ENCODE data around the gene TCP1.
"Not testable (repeated sequence)": the region's sequence is repeated elsewhere in the genome, so short reads cannot be mapped to it uniquely, and the experiment has no call there.

TCP1 gene

DNA sequence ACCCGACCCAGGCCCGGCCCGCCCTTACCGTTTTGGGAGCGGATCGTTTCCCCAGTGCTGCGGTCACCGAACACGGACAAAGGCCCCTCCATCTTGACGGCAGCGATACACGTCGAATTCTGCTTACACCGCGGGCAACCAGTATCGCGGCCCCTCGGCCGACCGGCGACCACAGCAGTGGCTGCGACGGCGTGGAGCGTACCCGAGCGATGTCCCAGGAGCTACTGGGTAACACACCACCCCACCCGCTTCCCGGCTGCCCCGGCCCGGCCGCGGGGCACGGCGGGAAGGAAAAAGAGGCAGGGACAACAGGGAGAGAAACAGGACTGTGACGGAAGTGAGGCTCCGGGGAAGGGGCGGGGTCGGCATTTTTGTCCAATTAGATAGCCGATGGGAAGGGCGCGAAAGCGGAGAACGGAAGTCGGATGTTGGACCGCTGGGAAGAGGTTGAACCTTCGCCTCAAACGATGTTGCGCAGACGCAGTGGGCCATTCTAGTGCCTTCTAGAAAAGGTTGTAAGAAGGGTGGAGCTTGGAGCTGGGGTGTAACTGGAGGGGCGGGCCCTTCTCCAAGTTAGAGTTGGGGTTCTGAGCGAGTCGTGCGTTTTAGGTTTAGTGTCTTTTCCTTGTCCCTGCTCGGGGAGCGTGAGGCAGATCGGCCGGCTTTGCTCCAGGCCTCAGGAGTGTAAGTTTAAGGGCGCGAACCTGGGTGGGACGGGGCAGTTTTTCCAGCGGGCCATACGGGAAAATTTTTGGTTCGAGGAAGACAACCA lies at the start of gene TCP1:
Gene TCP1 (minus strand): TSS at position 226 of the 772 bp plus-strand sequence. CDS start 134 bp downstream, at position 92.
- peak; percentile 96 to 98 for DNase-seq (ENCODE audit: low read depth in 2 of 2)

GRCh38 chr6:159838020-159838744 lies 48.8 kb upstream of the TCP1 start:
- DNase-seq (ENCODE audit: low read depth in 2 of 2) = no peak

DNA sequence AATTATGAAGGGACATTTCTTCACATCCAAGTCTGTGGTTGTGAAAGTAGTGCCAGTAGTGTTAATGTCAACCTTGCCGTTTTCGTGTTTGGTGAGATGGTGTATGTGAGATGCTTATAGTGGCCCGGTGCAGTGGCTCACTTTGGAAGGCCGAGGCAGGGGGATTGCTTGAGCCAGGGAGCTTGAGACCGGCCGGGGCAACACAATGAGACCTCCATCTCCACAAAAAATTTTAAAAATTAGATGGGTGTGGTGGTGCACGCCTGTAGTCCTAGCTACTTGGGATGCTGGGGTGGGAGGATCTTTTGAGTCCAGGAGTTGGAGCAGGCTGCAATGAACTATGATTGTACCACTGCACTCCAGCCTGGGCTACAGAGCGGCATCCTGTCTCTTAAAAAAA lies 48.1 kb upstream of the TCP1 start:
- DNase-seq (ENCODE audit: low read depth in 2 of 2) = no peak

DNA sequence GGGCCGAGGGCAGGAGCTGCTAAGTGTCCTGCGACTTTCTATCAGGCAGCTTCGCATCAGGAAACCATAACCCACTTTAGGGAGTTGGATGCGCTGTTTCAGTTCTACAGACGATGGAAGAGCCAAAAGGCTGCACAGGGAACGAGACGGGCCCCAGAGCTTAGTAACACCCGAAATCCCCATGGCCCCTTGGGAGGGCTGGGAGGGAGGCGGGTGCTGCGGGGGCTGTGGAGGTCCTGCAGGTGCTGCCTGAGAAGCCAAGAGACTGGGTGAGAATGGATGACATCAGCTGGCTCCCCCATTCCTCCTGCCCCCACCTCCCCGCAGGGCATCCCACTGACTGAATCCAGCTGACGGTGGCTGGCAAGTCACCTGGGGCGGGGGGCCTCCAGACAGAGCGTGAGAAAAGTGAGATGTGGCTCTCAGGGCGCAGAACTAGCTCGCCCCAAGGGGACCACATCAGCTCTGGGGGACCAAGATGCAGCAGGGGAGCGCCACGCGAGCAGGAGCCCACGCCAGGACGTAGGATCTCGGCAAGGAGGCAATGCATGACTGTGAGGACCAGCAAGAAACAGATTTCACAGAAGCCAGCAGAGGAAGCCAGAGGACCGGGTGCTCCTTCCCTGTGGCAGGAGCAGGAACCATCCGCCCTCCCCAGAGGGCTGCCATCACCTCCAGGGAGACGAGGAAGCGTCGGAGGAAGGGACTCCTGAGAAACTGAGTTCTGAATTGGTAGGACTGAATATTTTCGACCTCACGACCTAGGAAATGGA lies 47.5 kb upstream of the TCP1 start:
- DNase-seq (ENCODE audit: low read depth in 2 of 2) = no peak

DNA sequence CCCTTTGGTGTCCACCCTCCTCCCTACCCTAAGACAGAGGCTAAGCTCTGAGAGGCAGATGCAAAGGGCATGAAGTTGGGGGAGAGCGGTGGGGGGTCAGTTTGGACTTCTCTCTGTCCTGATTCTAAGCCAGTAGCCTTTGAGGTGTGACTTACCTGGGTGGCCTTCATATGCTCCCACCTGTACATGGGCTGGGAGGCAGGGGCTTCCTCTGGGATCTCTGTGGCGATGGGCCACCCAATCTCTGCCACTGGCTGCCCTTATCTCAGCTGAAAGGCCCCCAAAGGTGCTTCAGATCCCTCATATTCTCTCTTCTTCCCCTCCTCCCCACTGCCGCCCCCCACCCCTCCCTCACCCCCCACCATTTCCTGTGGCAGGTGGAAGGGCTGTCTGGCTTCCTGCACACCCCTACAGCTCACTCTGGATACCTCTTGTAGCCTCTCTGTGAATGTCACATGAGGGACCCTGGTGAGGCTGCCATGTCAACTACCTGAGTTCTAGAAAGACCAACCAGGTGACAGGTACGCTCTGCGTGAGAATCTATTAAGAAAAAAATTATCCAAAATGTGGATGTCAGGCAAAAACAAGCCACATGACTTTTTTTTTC lies 44.7 kb upstream of the TCP1 start:
- no peak for DNase-seq (ENCODE audit: low read depth in 2 of 2)

- no peak for DNase-seq (ENCODE audit: low read depth in 2 of 2)
Measured at GRCh38 chr6:159833556-159833955, 44.2 kb upstream of the TCP1 start.

GRCh38 chr6:159832946-159833345 lies 43.5 kb upstream of the TCP1 start:
- DNase-seq (ENCODE audit: low read depth in 2 of 2) = no peak

GRCh38 chr6:159831373-159831679 lies 41.9 kb upstream of the TCP1 start:
- no peak for DNase-seq (ENCODE audit: low read depth in 2 of 2)

DNA sequence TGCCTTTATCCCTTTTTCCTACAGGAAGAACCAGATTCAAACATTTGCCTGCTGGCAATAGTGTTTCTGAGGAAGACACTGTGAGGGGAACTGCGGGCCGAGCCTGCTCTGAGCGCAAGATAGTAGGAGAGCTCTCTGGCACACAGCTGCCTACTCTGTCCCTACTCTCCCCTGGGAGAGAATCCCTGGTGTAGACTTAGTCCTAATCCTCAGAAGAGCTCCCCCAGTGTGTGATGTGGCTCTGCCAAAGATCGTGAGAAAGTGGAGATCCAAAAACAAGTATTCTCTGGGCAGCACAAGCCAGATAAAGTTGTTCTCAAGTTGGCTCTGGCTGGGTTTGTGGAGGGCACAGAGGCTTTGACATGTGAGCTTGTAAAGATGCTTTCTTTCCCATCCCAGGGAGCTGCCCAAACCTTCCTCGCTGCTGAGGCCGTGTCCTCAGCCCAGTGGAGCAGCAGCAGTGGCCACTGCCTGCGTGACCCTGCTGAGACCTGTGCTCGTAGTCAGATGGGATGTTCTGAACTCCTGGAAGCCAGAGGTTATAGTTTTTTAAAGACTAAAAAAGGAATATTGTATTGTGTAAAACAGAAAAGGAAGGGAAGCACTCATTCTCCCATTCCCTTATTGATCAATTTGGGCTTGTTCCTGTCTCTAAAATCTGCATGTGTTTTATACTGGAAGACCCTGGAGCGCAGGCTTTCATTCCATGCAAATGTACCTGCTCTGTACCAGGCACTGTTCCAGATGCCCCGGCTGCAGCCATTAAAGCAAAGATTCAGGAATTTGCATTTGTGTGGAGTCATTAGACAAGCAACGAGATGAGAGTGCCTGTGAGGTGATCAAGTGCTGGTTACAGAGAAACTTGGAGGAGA lies 41.3 kb upstream of the TCP1 start:
- no peak for DNase-seq (ENCODE audit: low read depth in 2 of 2)

GRCh38 chr6:159829526-159829925 lies 40.1 kb upstream of the TCP1 start:
- DNase-seq (ENCODE audit: low read depth in 2 of 2) = no peak

GRCh38 chr6:159828074-159828473 lies 38.7 kb upstream of the TCP1 start:
- DNase-seq (ENCODE audit: low read depth in 2 of 2) = no peak

GRCh38 chr6:159826968-159827647 lies 37.7 kb upstream of the TCP1 start:
- no peak for DNase-seq (ENCODE audit: low read depth in 2 of 2)

DNA sequence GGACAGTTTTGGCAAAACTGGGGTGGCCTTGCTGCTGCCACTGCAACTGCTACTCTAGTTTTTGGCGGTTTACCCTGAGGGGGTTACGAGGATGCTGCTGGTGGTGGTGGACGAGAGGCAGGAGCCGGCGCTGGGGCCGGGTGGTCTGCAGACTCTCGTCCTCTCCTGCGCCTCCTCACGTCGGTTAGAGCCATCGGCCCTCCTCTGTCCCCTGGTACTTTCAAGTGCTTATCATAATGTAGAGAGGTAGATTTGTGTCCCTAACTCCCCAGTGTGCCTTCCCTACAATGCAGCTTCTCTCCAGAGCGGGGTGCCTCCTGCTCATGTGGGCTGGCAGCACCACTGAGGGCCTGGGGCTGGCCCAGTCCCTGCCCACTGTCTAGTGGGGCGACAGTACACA lies 36.6 kb upstream of the TCP1 start:
- no peak for DNase-seq (ENCODE audit: low read depth in 2 of 2)

GRCh38 chr6:159824690-159825089 lies 35.3 kb upstream of the TCP1 start:
- DNase-seq (ENCODE audit: low read depth in 2 of 2) = not testable (repeated sequence)

DNA sequence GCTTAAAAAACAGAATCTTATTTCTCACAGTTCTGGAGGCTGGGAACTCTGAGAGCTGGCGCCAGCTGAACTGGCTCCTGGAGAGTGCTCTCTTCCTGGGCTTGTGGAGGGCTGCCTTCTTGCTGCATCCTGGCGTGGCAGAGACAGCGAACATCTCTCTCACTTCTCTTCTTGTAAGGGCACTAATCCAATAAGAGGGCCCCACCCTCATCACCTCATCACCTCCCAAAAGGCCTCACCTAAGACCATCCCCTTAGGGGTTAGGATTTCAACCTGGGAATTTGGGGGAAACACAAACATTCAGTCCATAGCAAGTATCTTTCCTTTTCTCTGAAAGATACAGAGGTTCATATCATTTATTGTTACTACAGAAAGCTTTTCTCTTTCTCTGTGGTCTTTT lies 34.6 kb upstream of the TCP1 start:
- no peak for DNase-seq (ENCODE audit: low read depth in 2 of 2)

DNA sequence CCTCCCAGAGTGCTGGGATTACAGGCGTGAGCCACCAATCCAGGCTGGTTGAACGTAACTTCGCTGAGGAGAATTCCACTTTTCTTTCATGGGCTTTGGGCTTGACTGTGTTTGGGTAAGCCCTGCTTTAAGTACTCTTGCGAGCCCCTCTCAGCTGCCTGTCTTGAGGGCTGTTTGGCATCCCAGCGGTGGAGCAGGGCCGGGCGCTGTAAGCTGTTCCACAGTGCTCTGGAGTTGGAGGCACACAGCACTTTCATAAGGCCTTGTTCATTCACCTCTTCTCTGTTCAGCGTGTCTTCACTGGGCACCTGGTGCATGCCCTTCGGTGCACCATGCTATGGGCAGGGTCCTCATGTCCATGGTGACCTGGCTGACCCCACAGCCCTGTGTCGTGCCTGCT lies 32.3 kb upstream of the TCP1 start:
- no peak for DNase-seq (ENCODE audit: low read depth in 2 of 2)

DNA sequence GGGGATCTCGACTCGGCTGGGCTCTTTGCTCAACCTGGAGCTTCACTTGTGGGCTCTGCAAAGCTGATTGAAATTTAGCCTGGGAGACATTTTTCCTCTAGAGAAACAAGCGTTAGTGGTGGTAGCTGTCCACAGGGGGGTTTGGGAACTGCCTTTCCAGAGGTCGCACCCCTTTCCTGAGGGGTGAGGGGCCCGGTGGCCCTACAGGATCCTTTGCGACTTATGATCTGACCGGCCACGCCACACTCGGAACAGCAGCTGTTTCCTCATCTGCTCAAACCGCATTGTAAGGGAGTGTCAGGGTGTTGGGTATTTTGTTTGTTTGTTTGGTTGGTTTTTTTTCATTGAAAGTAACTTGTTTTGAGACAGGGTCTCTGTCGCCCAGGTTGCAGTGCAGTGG lies 31.7 kb upstream of the TCP1 start:
- no peak for DNase-seq (ENCODE audit: low read depth in 2 of 2)

DNA sequence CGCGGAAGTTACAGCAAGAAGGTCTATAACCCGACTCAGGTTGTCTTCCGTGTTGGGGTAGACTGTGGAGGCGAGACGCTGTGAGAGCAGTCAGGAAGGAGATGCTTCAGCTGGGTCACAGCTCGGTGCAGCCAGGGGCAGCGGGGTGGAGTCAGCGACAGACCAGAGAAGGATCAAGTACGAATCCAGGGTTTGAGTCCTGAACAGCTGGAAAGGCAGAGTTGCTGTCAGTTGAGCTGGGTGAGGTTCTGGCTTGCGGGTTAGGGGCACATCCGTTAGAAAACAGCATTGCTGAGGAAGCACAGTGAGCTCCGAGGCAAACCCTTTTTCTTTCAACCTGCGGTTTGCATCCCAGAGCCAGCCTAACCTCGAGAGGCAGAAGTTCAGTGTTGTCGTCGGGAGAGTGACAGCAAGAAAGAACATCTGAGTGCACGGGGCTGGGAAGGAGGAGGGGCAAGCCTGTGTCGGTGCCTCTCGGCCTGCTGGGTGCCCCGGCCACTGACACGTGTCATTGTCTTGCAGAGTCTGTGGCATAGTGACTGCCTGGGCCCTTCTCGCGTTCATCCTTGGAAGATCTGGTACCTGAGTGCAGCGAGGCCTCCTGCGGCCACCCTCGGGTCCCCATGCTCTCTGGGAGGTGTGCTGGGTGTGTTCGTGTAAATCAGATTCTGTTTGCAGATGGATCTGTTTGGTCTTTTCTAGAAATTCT lies 30.7 kb upstream of the TCP1 start:
- DNase-seq (ENCODE audit: low read depth in 2 of 2) = peak in 1 of 2 donors; percentile 19

- no peak for DNase-seq (ENCODE audit: low read depth in 2 of 2)
Measured at GRCh38 chr6:159819098-159819497, 29.7 kb upstream of the TCP1 start.
